Measurements from ENCODE around the gene STAT4. TPM values are rescaled to one million over a fixed set of nuclear protein-coding genes. Genes with fewer than 3 reads are reported as not detected.

The STAT4 gene
- total RNA-seq, 8 experiments from 2014 or later = 1.6 to 5.0 (median 2.7) TPM

DNA sequence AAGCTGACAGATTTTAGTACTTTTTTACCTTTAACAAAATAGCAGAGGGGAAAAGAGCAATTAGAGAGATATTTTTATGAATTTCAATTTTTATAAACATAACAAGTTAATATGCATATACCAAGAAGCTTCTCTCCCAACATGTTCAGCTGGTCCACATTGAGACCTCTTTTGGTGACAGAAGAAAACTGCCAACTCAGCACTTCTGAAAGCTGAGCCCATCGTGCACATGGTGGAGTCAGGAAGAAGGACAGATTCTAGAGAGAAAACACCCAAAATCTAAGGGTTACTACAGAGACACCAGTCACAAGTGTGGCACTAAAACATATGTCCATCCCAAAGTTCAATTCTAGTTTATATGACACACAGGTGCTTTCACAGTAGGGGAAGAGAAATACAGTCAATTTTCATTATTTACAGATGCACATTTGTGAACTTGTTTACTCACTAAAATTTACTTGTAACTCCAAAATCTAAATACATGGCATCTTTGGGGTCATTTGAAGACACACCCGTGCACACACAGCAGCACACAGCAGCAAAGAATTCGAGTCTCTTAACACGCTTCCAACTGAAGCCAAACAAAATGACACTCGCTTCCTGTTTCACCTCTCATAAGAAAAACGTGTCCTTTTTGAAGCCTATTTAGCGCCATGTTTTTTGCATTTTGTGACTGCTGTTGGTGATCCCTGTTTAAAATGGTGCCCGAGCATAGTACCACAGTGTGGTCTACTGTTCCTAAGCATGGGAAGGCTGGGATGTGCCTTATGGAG, 168.3 kb downstream of the STAT4 start:
- no peak for ATAC-seq (replicated peaks in 6 of 8)
- in situ Hi-C loops (cut with MboI; ENCODE audit: low pct_unique_long_range_greater_than_20kb in 2 of 9, low sequenced_read_pairs in 9 of 9, unreplicated experiment in 9 of 9) = no loop called here
- WGBS, 10 experiments = 82 to 100% (median 92%) methylated on average over 1 to 7 of the region's 8 CpGs; no CpG with 5 or more reads in 1 of the 10 experiments
- H3K4me3 ChIP-seq = no peak overlapping the region
- no peaks in the 10 kb centered on the region for H3K4me1 ChIP-seq (replicated peaks in 1 of 2)
- H3K27ac ChIP-seq = no peak overlapping the region

DNA sequence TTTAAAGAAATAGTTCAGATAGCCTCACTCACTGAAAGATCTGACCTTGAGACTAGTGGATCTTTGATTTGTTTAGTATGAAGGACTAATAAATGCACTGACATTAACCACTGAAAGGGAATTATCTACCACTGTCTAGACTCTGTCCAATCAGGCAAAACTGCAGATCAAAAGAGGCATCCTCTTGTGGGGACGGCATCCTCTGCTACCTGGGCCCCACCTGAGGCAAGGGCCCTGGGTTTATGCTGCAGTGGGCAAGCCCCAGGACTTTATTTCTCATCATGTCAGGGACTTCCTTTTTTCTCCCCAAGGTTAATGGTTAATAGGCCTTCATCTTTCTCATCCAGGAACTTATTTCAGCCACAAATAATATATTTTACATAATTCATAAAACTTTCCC, 169.1 kb downstream of the STAT4 start:
- H3K4me3 ChIP-seq = no peak overlapping the region
- ATAC-seq (replicated peaks in 6 of 8) = no peak
- 71 to 100% (median 83%) methylated on average over 1 of the region's 1 CpG; no CpG with 5 or more reads in 4 of the 10 experiments for WGBS, 10 experiments
- in situ Hi-C loops (cut with MboI; ENCODE audit: low pct_unique_long_range_greater_than_20kb in 2 of 9, low sequenced_read_pairs in 9 of 9, unreplicated experiment in 9 of 9) = no loop called here
- no peak overlapping the region for H3K27ac ChIP-seq
- H3K4me1 ChIP-seq (replicated peaks in 1 of 2) = no peaks in the 10 kb centered on the region

DNA sequence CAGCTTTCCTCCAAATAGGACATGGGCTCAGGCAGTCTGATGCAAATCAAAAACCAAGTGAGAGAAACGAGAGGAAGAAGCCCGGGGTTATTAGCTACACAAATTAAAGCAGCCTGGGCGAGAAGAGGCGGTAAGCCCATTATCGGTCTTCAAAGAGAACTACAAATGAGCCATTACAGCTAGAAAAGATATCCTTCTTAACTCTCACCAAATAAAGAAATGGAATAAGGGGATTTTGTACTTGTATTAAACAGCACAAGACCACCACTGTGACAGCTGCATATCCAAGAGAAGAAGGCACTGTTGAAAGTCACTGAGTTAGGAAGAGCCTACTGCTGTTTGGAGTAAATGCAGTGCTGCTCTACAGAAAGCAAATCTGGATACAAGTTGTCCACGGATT, 169.5 kb downstream of the STAT4 start:
- WGBS, 10 experiments = 60 to 100% (median 80%) methylated on average over 1 to 6 of the region's 6 CpGs; no CpG with 5 or more reads in 1 of the 10 experiments

DNA sequence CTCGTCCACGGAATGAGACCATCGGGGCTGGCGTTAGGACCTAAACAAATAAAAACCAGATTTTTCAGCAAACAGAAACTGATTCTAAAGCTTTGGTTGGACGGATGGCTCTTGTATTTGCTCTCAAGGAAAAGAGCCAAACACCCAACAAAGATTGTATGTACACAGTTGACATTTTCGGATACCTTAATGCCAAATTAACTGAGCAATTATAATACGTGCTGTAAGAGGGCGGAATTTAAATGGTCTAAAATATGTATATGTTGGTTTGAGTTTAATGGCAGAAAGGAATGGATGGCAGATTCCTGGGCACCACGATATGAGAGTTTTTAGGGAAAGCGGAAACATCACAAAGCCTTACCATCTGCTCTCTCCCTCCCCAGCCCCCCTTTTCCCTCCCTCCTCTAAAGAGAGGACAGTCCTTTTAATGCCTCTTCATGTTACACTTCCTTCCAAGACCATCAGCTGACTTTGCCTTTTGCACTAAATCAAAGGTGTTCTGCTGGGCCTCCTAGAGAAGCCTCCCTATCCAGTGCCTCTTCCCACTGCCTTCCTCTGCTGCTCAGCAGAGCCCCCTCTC, 170.1 kb downstream of the STAT4 start:
- Histone ChIP-seq H3K4me3 (no peak overlapping the region), H3K27ac (no peak overlapping the region), H3K4me1 (replicated peaks in 1 of 2) (no peaks in the 10 kb centered on the region)
- 81 to 97% (median 88%) methylated on average over 3 to 10 of the region's 10 CpGs; no CpG with 5 or more reads in 2 of the 10 experiments for WGBS, 10 experiments
- ATAC-seq (replicated peaks in 6 of 8) = no peak
- in situ Hi-C loops (cut with MboI; ENCODE audit: low pct_unique_long_range_greater_than_20kb in 2 of 9, low sequenced_read_pairs in 9 of 9, unreplicated experiment in 9 of 9) = no loop called here

More for the DNA sequence above, 169.5 kb downstream of the STAT4 start:
- in situ Hi-C loops (cut with MboI; ENCODE audit: low pct_unique_long_range_greater_than_20kb in 2 of 9, low sequenced_read_pairs in 9 of 9, unreplicated experiment in 9 of 9) = no loop called here
- ATAC-seq (replicated peaks in 6 of 8) = no peak
- no peak overlapping the region for H3K4me3 ChIP-seq
- H3K4me1 ChIP-seq (replicated peaks in 1 of 2) = no peaks in the 10 kb centered on the region
- no peak overlapping the region for H3K27ac ChIP-seq

DNA sequence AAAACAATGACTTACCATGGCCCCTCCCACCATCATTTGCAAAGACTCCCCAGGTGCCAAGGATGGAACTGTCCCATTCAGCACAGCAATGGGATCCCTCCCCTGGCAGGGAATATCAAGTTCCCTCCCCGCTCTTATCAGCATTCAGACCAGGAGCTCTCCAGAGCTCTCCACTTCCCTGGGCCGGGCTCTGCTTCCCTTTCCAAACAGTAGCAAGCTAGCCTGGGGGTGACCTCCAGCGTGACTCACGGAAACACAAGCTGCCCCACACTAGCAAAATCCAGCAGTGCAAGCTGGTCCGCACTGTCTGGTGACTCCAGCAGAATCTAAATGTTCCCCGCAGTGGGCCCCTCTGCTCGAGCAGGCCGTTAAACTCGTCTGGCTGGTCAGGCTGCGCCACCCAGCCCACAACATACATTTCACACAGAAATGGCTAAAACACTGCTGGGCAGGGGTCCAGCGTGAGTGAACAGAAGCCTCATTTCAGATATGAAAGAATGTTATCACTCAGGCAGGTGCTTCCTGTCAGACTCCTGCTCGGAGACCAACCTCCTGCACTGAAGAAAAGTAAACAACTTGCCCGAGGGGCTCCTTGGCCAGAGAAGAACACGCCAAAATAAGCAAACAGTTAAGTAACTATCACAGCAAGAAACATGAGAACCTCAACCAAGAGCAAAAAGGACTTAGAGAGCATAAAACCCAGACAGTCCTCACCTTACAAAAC, 170.7 kb downstream of the STAT4 start:
- peak in 4 of 8 experiments; percentile 27 to 92 (median 56) for ATAC-seq (replicated peaks in 6 of 8)
- WGBS, 10 experiments = 80 to 100% (median 92%) methylated on average over 1 to 9 of the region's 14 CpGs; no CpG with 5 or more reads in 1 of the 10 experiments

More for the DNA sequence above, 170.7 kb downstream of the STAT4 start:
- no peak overlapping the region for H3K4me3 ChIP-seq
- no peak overlapping the region for H3K27ac ChIP-seq
- in situ Hi-C loops (cut with MboI; ENCODE audit: low pct_unique_long_range_greater_than_20kb in 2 of 9, low sequenced_read_pairs in 9 of 9, unreplicated experiment in 9 of 9) = no loop called here
- no peaks in the 10 kb centered on the region for H3K4me1 ChIP-seq (replicated peaks in 1 of 2)

Other genes with a start within 250 kb of the STAT4 start
- gene STAT1, start 136.8 kb downstream of the STAT4 start, total RNA-seq = 100 to 1,000 TPM in 1 of 8 experiments, 10 to 100 TPM in 7; 14.8 to 126 (median 39.0) TPM
- gene MYO1B, start 94.4 kb upstream of the STAT4 start, total RNA-seq = 100 to 1,000 TPM in 1 of 8 experiments, 10 to 100 TPM in 7; 35.6 to 106 (median 51.5) TPM